Activated CD8-positive, alpha-beta T cell treated with anti-CD3 and anti-CD28 coated beads for 36 hours (primary cell): Measurements from ENCODE around the gene ZMYND8. TPM values are rescaled to one million over a fixed set of nuclear protein-coding genes. Genes with fewer than 3 reads are reported as not detected.
A peak's percentile ranks its signal among the peaks of the same experiment; 100 is the strongest.
"Not testable (repeated sequence)": the region's sequence is repeated elsewhere in the genome, so short reads cannot be mapped to it uniquely, and the experiment has no call there.

Source experiments
- ATAC-seq: fragments of 200-7000 bp; cut with Tn5 transposase; one replicate; pipeline ENCODE4 v1.10.0; 2021; ENCODE audit warnings: mild to moderate bottlenecking, moderate library complexity
- CTCF ChIA-PET: fragments of 350-600 bp; sonication (Branson Sonifier 250); formaldehyde crosslinking; loops from one replicate; lab custom pipeline; 2021; ENCODE audit warnings: antibody characterized with exemption; lab: Charles Lee
- POLR2A ChIA-PET: fragments of 350-600 bp; sonication (Branson Sonifier 250); formaldehyde crosslinking; loops from one replicate; lab custom pipeline; 2021; ENCODE audit warnings: antibody characterized with exemption; lab: Charles Lee
- DNase-seq: peaks from one replicate; pipeline ENCODE4 v3.0.0-alpha.2; 2020
- H3K27ac Mint-ChIP-seq: one replicate; pipeline ENCODE4 v1.8.0; 2021; ENCODE audit warnings: mild to moderate bottlenecking, mixed read lengths
- H3K27me3 Mint-ChIP-seq: one replicate; pipeline ENCODE4 v1.8.0; 2021; ENCODE audit warnings: mixed read lengths
- H3K36me3 Mint-ChIP-seq: one replicate; pipeline ENCODE4 v1.8.0; 2021; ENCODE audit warnings: low read depth, mixed read lengths
- H3K4me1 Mint-ChIP-seq: one replicate; pipeline ENCODE4 v1.8.0; 2021; ENCODE audit warnings: low read depth, mixed read lengths
- H3K4me3 Mint-ChIP-seq: one replicate; pipeline ENCODE4 v1.8.0; 2021; ENCODE audit warnings: mild to moderate bottlenecking, moderate library complexity, mixed read lengths
- H3K9me3 Mint-ChIP-seq: one replicate; pipeline ENCODE4 v1.8.0; 2021; ENCODE audit warnings: mixed read lengths
- intact Hi-C: fragments of 100-400 bp; cut with micrococcal nuclease; formaldehyde crosslinking; loops from one replicate; pipeline ENCODE4 v1.10.0; 2022
- total RNA-seq, 2 experiments: library from RNA; stranded (reverse); gene quantifications; one replicate each; pipeline ENCODE4 v1.2.3, GENCODE V29; 2021
- TF ChIP-seq, protein P1 (sequence below): fragments of 200-600 bp; IDR thresholded peaks from one replicate; pipeline ENCODE4 v1.8.0; 2022; ENCODE audit warnings: antibody characterized with exemption, mild to moderate bottlenecking

The ZMYND8 gene
- total RNA-seq, 2 experiments from 2014 or later: 31.9 to 33.4 TPM

- Mint-ChIP-seq H3K9me3 (no peaks in the 10 kb centered on the region), H3K4me1 (peaks cover 4% of the 10 kb centered on the region), H3K36me3 (peaks cover 9% of the 10 kb centered on the region), H3K4me3 (no peak overlapping the region), H3K27ac (no peak overlapping the region), H3K27me3 (no peaks in the 10 kb centered on the region)
- peak; percentile 80 for DNase-seq
- TF ChIP-seq, protein P1, sequence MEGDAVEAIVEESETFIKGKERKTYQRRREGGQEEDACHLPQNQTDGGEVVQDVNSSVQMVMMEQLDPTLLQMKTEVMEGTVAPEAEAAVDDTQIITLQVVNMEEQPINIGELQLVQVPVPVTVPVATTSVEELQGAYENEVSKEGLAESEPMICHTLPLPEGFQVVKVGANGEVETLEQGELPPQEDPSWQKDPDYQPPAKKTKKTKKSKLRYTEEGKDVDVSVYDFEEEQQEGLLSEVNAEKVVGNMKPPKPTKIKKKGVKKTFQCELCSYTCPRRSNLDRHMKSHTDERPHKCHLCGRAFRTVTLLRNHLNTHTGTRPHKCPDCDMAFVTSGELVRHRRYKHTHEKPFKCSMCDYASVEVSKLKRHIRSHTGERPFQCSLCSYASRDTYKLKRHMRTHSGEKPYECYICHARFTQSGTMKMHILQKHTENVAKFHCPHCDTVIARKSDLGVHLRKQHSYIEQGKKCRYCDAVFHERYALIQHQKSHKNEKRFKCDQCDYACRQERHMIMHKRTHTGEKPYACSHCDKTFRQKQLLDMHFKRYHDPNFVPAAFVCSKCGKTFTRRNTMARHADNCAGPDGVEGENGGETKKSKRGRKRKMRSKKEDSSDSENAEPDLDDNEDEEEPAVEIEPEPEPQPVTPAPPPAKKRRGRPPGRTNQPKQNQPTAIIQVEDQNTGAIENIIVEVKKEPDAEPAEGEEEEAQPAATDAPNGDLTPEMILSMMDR: peak; percentile 81
- ATAC-seq: peak; percentile 90
- POLR2A ChIA-PET: interaction anchor here (1.1 to 1.4 kb wide), 3 partner anchors 12 to 178 kb away, joined by 3 to 5 read pairs (median 4); no protein-coding TSS in a partner anchor
- intact Hi-C loops: no loop called here
- CTCF ChIA-PET: interaction anchor here (0.6 to 12.8 kb wide), 24 partner anchors 8 to 1442 kb away, joined by 3 to 192 read pairs (median 5); no protein-coding TSS in a partner anchor
Measured at GRCh38 chr20:47205577-47206123, 150.8 kb downstream of the ZMYND8 start.

DNA sequence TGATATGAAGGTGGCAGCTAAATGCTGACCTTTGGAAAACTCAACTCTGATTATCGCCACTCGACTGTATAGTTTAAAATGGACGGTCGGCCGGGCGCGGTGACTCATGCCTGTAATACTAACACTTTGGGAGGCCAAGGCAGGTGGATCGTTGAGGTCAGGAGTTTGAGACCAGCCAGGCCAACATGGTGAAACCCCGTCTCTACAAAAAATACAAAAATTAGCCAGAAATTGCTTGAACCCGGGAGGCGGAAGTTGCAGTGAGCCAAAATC, 151.7 kb downstream of the ZMYND8 start:
- ATAC-seq, H3K27me3 Mint-ChIP-seq, H3K27ac Mint-ChIP-seq, H3K36me3 Mint-ChIP-seq, H3K4me3 Mint-ChIP-seq, intact Hi-C loops, H3K4me1 Mint-ChIP-seq, H3K9me3 Mint-ChIP-seq, DNase-seq: not testable (repeated sequence)
- POLR2A ChIA-PET: interaction anchor here (1.3 kb wide), 1 partner anchor 70 kb away, joined by 3 read pairs; no protein-coding TSS in a partner anchor
- CTCF ChIA-PET: interaction anchor here (0.7 to 12.8 kb wide), 15 partner anchors 8 to 1443 kb away, joined by 3 to 192 read pairs (median 7); no protein-coding TSS in a partner anchor

DNA sequence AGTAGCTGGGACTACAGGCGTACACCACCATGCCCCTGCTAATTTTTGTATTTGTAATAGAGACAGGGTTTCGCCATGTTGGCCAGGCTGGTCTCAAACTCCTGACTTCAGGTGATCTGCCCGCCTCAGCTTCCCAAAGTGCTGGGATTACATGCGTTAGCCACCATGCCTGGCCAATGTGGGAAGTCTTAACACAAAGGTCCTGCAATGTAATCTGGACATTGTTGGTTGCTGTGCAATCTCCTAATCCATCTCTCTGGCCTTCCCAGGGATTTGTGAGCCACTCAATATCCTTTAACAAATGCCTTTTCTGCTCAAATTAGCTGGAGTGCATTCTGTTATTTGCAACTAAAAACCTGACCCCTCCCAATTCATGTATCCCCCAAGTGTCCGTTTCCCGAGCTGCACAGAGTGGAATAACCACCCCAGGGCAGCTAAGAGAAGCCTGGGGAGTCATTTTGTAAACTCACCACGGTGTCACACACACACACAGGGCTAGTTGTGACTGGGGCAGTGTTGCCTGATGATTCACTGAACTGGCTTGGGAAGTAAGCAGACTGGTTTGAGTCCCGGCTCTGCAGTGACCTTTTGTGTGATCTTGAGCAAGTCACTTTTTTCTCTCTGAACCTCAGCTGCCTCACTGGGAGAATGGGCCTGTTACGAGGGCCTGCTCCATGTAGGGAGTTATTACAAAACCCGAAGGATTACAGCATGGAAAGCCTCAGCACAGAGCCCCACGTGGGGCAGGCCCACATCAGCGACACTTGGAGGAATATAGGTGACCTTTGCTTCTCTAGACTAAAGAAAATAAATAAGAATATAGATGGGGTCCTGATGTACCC, 152.3 kb downstream of the ZMYND8 start:
- H3K36me3 Mint-ChIP-seq: peaks cover 3% of the 10 kb centered on the region

GRCh38 chr20:47202733-47203667, 153.5 kb downstream of the ZMYND8 start:
- TF ChIP-seq, protein P1: no peak
- peaks cover 11% of the 10 kb centered on the region for H3K4me1 Mint-ChIP-seq
- ChIA-PET POLR2A (no interaction called here), CTCF (interaction anchor here (12.8 kb wide), 1 partner anchor 179 kb away, joined by 192 read pairs; no protein-coding TSS in a partner anchor)
- no peak overlapping the region for H3K27ac Mint-ChIP-seq
- intact Hi-C loops: no loop called here
- no peaks in the 10 kb centered on the region for H3K36me3 Mint-ChIP-seq
- H3K27me3 Mint-ChIP-seq: no peaks in the 10 kb centered on the region
- no peak overlapping the region for H3K4me3 Mint-ChIP-seq
- no peaks in the 10 kb centered on the region for H3K9me3 Mint-ChIP-seq
- DNase-seq: no peak
- no peak for ATAC-seq

More for the DNA sequence above, 152.3 kb downstream of the ZMYND8 start:
- ChIA-PET CTCF (interaction anchor here (1.6 to 12.8 kb wide), 8 partner anchors 8 to 450 kb away, joined by 4 to 192 read pairs (median 12); no protein-coding TSS in a partner anchor), POLR2A (interaction anchor here (1.3 kb wide), 1 partner anchor 70 kb away, joined by 3 read pairs; no protein-coding TSS in a partner anchor)
- H3K9me3 Mint-ChIP-seq: no peaks in the 10 kb centered on the region
- no peak overlapping the region for H3K27ac Mint-ChIP-seq
- no peak overlapping the region for H3K4me3 Mint-ChIP-seq
- ATAC-seq (no peak), DNase-seq (no peak)
- H3K4me1 Mint-ChIP-seq: peaks cover 4% of the 10 kb centered on the region
- TF ChIP-seq, protein P1: no peak
- no peaks in the 10 kb centered on the region for H3K27me3 Mint-ChIP-seq
- intact Hi-C loops: no loop called here
